Fibroblast of skin of abdomen (primary cell): ENCODE measurements around the gene MS4A10. TPM values are rescaled to one million over a fixed set of nuclear protein-coding genes. Genes with fewer than 3 reads are reported as not detected.
"Not testable (repeated sequence)": the region's sequence is repeated elsewhere in the genome, so short reads cannot be mapped to it uniquely, and the experiment has no call there.

Source experiments
- DNase-seq: peaks from one replicate; pipeline ENCODE4 v3.0.0-alpha.2; 2013
- polyA plus RNA-seq, 2 experiments: library from polyadenylated mRNA; unstranded; fragments of 120-200 nt; gene quantifications; one replicate each; pipeline ENCODE4 v1.2.1, GENCODE V29; 2013; ENCODE audit not compliant: insufficient read length in 2 of 2

The MS4A10 gene
- not detected for polyA plus RNA-seq (2013, experiment 1 of 2; ENCODE audit: insufficient read length)
- polyA plus RNA-seq (2013, experiment 2 of 2; ENCODE audit: insufficient read length): not detected

GRCh38 chr11:60785136-60785535 is at the start of gene MS4A10:
Gene MS4A10 (plus strand): TSS chr11:60785333. CDS start chr11:60790336, 5,003 bp downstream.
- DNase-seq: no peak

GRCh38 chr11:60739114-60739513 is 46.0 kb upstream of the MS4A10 start:
- no peak for DNase-seq

- no peak for DNase-seq
Measured at GRCh38 chr11:60740573-60740972, 44.6 kb upstream of the MS4A10 start.

- DNase-seq: no peak
Measured at GRCh38 chr11:60741421-60741820, 43.7 kb upstream of the MS4A10 start.

- no peak for DNase-seq
Measured at GRCh38 chr11:60743058-60743457, 42.1 kb upstream of the MS4A10 start.

- DNase-seq: no peak
Measured at GRCh38 chr11:60744114-60744513, 41.0 kb upstream of the MS4A10 start.

- DNase-seq: no peak
Measured at GRCh38 chr11:60747359-60747873, 37.7 kb upstream of the MS4A10 start.

- DNase-seq: no peak
Measured at GRCh38 chr11:60748225-60748624, 36.9 kb upstream of the MS4A10 start.

- DNase-seq: no peak
Measured at GRCh38 chr11:60748821-60749220, 36.3 kb upstream of the MS4A10 start.

- DNase-seq: no peak
Measured at GRCh38 chr11:60750911-60751310, 34.2 kb upstream of the MS4A10 start.

- DNase-seq: no peak
Measured at GRCh38 chr11:60753309-60753708, 31.8 kb upstream of the MS4A10 start.

GRCh38 chr11:60754887-60755286 is 30.2 kb upstream of the MS4A10 start:
- DNase-seq: no peak

- no peak for DNase-seq
Measured at GRCh38 chr11:60756307-60757032, 28.7 kb upstream of the MS4A10 start, which contains the start of gene MS4A15. Gene MS4A15 (plus strand): TSS chr11:60756867. CDS start chr11:60763734, 6,867 bp downstream.

GRCh38 chr11:60757231-60757800 is 27.8 kb upstream of the MS4A10 start:
- DNase-seq: no peak

GRCh38 chr11:60758671-60759070 is 26.5 kb upstream of the MS4A10 start:
- not testable (repeated sequence) for DNase-seq

GRCh38 chr11:60759438-60760225 is 25.5 kb upstream of the MS4A10 start:
- not testable (repeated sequence) for DNase-seq

- DNase-seq: no peak
Measured at GRCh38 chr11:60761436-60762190, 23.5 kb upstream of the MS4A10 start.

GRCh38 chr11:60762851-60763691 is 22.1 kb upstream of the MS4A10 start:
- DNase-seq: no peak

GRCh38 chr11:60763692-60764369 is 21.3 kb upstream of the MS4A10 start:
- DNase-seq: no peak

GRCh38 chr11:60764879-60765278 is 20.3 kb upstream of the MS4A10 start:
- DNase-seq: no peak

- DNase-seq: no peak
Measured at GRCh38 chr11:60765355-60765754, 19.8 kb upstream of the MS4A10 start.
